ENCODE data around the gene CASZ1.

Gene CASZ1

DNA sequence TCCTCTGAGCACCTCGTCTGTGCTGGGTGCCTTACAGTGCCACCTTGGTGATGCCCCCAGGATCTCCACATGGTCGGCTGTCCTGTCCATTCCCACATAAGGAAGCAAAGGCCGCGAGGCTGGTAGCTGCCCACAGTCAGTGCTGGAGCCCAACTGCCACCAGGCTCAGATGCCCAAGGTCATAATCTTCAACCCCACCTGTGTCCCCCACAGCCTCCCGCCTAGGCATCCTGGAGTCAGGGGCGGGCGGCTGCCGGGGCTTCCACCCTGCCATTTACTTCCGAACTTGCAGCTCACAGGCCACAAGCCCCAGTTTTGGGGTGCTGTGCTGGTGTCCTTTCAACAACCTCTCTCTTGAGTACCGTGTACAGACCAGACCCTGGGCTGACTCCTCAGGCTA, 126.3 kb downstream of the CASZ1 start:
- no peak for DNase-seq (ENCODE audit: low read depth)

DNA sequence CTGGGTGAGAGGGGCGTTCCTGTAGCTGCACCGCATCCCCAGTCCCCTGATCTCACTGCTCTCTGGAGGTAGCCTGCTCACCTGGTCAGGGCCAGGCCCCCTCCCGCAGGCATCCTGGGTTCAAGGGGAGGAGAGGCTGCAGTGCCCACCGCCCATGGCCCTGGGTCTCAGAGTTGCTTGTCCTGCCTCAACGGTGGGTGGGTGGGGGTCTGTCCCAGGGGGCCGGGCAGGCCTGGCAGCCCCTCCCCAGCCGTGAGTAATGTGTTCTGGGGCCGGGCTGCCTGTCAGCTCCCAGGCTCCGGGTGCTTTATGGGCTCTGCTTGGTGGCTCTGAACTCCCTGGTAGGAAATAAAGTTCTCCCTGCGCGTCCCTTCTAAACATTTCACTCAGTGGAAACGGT, 126.9 kb downstream of the CASZ1 start:
- DNase-seq (ENCODE audit: low read depth) = no peak

DNA sequence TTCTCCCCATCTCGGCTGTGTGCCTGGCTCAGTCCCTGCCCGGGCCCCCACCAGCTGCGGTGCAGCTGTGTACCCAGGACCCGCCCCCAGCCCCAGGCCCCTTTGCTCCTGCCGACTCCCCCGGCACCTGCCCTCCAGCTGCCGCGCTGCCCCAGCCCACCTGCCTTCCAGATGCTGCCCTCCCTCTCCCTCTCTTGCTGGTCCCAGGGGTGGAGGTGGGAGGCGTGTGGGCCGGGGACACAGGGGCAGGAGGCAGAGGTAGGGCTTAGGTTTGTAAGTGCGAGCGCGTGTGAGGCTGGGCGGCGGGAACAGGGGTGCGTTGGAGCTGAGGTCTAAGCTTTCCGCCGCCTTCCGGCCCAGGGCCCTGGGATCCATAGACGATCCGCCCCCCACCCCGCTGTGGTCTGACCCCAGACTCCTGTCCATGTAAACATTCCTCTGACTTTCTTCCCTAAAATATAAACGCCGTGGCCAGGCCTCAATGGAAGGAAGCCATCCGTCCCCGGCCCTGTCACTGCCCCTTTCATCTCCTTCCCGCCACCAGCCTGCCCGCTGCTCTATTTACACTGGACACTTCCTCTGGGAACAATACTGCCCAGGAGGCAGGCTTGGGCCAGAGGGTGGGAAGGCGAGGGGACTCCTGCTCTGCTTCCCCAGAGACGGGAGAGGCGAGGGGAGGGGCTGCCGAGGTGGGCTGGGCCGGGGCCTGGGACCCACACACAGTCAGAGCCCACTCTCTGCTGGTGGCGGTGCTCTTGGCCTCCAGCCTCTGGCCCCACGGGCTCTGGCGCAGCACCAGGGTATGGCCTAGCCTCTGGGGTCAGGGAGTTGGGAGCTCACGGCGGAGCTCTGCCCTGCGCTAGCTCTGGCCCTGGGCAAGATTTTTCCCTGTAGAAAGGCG, 128.3 kb downstream of the CASZ1 start:
- no peak for DNase-seq (ENCODE audit: low read depth)

DNA sequence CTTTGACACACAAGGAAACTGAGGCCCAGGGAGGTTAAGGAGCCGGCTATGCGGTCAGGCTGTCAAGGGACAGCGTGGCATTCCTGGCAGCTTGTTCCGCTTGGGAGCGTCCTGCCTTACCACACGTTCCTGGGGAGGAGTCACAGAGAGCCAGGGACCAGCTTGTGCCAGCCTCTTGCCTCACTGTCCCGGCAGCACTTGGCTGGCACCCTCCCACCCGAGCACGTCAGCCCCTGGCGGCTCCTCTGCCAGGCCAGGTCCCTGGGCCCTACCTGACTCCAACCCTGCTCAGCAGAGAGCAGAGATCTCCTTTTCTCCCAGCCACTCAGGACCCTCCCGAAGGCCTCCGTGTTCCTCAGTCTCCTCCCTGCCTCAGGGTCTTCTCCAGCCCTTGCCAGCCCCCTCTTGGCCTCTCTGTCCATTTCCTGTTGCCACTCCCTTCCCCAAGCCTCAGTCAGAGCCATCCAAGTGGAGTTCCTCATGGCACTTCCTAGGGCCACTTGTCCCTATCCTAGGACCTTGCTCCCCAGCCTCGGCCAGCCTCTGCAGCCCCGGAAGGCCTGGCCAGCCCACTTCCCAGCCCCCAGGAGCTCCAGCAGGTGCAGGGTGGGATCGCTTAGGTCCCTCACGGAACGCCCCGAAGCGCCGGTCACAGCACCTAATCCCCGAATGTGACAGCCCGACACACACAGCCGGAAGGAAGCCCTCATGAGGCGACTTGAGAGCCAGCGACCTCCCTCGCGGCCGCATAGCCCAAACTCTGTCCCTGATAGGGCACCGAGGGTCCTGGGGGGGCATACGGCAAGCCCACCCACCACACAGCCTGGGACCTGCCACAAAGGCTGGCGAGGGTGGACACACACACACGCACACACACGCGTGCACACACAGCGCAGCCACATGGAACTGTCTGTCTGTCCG, 130.3 kb downstream of the CASZ1 start:
- no peak for DNase-seq (ENCODE audit: low read depth)

DNA sequence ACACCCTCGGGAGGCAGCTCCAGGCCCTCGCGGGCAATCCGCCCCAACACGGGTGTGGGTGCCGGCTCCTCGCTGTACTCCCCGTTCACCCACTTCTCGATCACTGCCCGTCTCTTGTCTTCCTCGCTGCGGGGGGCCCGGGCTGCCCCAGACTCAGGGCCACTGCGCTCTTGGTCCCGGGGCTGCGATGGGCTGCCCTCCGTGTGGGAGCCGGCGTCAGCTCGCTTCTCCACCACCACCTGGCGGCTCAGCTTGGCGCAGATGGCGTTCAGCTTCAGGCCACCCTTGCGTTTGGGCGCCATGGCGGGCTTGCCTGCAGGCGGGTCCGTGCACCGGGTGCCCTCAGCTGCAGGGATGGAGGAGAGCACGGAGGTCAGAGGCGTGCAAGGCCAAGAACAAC, 131.2 kb downstream of the CASZ1 start:
- DNase-seq (ENCODE audit: low read depth) = no peak

DNA sequence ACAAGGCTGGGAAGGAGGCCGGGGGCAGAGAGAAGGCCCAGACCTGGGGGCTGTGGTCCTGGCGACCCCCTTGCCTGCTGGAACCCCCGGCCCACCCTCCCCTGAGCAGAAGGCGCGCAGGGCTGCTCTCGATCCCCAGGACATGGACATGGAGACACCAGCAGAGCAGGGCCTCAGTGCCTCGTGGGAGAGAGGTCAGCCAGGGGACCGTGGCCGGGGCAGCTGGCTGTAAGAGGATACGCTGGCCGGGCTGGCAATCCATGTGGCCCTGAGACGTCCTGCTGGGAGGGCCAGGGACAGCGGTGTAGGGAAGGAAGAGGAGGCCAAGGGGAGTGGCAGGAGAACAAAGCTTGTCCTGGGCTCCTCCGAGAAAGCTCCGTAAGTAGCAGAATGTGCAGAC, 132.2 kb downstream of the CASZ1 start:
- no peak for DNase-seq (ENCODE audit: low read depth)

DNA sequence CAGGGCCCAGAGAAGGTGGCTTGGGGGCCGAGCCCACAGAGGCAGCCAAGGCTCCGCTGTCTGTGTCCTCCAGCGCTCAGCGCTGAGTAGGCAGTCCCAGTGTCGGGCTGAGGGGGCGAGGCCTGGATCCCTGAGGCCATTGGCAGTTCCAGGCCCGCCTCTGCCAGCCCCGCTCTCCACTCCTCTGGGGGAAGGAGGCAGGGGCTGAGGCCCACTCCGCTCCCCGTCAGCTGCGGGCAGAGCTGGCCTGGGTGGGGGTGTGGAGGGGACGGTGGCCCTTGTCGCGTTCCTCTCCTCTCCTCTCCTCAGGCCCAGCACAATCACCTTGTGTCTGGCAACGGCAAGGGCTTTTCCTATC, 132.8 kb downstream of the CASZ1 start:
- no peak for DNase-seq (ENCODE audit: low read depth)

DNA sequence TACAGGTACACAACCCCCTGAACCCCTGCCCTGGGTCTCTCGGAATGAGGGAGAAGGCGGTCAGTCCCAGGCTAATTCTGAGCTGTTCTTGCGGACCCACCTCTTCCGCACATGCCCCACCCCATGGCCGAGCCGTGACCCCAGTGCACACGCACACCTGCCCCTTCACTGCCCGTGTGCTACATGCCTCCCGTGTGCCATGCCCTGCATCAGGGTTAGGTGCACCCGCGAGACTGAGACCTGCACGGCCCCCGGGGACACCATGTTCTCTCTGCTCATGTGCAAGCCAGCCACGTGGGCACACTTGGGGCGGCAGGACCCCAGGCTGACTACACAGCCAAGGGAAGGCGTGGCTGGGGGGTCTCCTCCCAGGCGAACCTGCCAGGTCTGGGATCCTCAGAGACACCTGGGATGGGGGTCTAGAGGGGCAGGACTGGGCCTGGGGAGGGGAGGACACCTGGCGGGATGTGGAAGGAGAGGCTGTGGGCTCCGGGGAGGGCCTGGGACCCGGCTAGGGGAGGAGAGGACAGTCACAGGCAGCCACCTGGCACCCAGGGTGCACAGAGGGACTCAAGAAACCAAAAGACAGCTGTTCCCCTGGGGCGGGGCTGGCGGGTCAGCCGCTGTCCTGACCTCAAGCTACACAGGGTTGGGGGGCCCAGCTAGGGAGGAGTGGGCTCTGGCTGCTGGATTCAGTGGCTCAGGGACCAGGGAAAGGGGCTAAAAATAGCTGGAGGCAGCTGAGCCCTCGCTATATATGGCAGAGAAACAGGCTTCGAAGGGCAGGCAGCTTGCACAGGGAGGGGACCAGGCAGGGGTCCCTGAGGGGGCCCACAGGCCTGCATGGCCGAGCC, 133.4 kb downstream of the CASZ1 start:
- DNase-seq (ENCODE audit: low read depth) = no peak

DNA sequence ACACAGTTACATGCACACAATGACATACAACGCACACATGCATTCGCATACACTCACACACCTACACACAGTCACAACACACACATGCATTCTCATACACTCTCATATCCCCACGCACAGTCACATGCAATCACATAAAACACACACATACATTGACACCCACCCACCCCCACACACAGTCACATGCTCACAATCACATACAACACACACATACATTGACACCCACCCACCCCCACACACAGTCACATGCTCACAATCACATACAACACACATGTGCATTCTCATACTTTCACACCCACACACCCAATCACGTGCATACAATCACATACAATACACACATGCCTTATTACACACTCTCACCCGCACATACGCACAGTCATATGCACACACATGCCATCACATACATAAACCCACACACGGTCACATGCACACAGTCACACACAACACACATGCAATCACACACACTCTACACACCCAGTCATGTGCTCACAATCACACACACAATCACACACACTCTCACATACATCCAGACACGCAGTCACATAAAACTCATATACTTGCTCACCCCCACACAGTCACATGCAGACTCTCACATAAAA, 134.3 kb downstream of the CASZ1 start:
- DNase-seq (ENCODE audit: low read depth) = no peak

DNA sequence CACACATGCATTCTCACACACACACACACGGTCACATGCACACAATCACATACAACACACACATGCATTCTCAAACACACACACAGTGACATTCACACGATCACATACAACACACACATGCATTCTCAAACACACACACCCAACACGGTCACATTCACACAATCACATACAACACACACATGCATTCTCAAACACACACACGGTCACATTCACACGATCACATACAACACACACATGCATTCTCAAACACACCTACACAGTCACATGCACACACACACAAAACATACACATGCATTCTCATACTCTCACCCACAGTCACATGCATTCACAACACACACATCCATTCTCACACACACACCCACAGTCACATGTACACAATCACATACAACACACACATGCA, 135.0 kb downstream of the CASZ1 start:
- DNase-seq (ENCODE audit: low read depth) = no peak

DNA sequence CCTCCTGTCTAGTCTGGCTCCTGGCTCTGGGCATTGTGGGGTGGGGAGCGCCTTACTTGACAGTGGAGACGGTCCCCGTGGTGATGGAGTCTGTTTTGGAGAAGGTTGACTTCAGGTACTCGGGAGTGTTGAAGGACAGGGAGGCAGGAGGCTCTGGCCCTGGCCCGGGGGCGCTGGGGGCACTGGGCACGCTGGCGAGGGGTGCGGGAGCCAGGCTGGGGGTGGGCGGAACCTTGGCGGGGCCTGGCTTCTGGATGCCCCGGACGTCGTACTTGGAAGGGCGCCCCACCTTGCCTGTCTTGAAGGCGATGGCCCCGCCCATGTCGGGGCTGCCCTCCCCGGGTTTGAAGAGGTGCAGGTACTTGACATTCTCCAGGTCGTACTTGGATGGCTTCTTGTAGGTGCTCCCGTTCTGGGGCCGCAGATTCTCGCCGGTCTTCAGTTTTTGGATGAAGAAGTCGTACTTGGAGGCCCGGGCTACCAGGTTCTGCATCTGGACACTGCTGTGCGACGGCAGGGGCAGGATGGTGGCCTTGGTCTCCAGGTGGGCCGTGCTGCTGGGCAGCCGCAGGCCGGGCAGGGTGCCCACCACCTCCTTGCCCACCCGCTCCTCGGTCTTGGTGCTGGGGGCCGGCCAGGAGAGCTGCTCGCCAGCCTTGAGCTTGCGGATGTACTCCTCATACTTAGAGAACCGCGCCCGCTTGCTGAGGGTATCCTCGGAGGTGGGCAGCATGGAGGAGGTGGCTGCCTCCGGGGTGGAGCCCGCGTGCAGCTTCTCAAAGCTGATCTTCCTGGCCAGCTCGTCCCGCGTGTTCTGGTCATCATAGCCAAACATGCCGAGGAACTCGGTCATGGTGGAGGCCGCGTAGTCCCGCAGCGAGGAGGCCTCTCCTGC, 136.6 kb downstream of the CASZ1 start:
- DNase-seq (ENCODE audit: low read depth) = no peak

DNA sequence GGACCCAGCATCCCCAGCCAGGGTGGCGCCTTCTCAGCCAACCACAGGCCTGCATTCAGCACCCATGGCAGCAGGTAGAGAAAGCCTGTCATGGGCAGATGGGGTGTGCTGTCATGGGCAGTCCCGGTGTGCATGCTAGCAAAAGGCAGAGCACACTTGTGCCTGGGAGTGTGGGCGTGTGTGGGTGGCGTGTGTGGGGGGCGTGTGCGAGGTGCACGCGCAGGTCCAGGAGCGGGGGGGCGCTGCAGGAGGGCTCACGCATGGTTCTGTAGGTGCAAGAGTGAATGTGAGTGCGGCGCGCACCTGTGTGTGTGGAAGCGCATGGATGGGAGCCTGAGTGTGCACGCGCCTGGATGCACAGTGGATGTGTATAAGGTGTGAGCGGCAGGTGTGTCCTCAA, 137.2 kb downstream of the CASZ1 start:
- no peak for DNase-seq (ENCODE audit: low read depth)

DNA sequence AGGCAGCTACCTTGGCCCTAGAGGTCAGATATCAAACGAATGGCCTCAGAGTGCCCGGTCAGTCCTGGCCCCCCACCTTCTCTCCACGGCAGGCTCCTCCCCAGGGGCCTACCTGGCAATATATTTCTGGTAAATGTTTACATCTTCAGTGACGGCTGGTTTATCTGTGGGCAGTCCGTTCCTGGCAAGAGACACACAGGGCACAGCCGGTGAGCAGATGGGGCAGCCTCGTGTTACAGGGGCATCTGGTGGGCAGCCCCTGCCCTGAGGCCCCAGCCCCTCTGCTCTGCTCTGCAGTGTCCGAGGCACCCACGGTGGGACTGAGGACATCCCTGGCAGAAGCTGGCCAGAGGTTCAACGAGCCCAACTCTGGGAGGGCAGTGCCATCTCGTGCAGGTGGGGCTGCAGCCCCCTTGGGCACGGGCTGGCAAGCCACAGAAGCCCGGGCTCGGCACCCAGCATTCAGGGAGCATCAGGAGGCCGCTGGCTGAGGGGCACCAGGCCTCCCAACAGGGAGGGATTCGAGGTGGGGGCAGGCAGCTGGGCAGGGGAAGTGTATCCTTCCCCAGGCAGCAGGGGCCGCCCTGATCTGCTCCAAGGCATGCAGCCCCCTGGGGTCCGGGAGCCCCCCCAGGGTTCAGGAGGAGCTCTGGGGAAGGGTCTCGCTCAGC, 137.9 kb downstream of the CASZ1 start:
- DNase-seq (ENCODE audit: low read depth) = no peak

DNA sequence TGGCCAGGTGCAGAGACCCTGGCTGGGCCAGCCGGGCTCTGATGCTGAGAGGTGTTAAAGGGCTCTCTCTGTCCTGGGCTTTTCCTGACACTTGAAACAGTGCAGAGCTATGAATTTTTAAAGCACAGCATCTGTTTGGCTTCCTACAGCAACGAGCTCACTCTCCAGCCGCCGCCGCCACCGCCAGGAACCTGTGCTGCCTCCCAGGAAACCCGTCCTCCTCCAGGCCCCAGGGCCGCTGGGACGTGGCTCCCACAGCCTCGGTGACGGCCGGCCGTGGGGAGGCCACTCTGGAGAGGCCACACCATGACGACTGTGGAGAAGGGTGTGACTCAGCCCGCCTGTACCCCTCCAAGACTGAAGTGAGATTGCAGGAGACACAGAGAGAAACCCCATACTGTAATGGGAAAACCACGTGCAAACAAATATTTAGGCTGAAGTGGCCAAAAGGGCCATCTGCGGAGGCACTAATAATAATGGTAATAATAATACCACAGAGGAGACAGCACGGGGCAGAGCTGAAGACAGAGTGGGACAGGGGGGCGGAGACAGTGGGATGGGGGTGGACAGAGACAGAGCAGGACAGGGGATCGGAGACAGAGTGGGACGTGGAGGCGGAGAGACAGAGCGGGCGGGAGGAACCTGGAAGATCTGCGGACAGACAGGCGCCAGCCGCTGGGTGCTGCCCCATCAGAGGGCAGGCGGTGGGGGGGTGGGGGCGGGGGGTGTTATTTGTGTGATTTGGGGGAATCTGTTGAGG, 139.2 kb downstream of the CASZ1 start:
- DNase-seq (ENCODE audit: low read depth) = no peak

DNA sequence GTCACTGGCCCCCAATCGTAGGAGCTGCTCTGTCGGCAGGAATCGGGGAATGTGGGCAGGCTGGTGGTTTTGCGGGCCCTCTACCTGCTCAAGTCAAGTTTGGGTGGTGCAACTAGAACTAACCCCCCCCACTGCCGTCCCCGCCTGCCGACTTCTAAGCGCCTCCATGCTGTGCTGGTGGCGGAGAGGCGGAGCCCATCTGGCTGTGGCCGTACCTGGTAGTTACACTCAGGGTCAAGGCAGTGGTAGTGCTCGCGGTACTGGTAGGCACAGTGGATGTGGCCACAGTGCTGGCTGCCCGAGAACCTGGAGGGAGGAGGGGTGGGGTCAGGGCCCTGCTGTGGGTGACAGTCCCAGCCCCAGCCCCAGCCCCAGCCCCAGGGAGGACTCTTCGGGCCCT, 140.0 kb downstream of the CASZ1 start:
- no peak for DNase-seq (ENCODE audit: low read depth)

DNA sequence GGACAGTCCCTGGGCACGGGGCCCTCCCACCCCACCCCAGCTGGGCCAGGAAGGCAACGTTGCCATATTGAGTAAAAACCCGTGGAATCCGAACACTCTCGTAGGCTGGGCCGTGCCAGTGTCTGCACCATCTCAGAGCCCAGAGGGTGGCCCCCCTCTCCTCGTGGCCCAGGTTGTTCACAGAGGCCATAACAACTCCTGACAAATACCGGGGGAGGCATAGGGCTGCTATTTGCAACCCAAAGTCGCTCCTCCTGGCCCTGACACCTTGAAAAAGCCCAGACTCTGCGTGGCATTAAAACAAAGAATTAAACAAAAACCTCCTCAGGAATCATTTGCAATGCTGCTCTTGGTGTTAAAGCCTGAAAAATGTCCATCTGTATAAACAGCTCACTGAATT, 141.4 kb downstream of the CASZ1 start:
- DNase-seq (ENCODE audit: low read depth) = no peak

DNA sequence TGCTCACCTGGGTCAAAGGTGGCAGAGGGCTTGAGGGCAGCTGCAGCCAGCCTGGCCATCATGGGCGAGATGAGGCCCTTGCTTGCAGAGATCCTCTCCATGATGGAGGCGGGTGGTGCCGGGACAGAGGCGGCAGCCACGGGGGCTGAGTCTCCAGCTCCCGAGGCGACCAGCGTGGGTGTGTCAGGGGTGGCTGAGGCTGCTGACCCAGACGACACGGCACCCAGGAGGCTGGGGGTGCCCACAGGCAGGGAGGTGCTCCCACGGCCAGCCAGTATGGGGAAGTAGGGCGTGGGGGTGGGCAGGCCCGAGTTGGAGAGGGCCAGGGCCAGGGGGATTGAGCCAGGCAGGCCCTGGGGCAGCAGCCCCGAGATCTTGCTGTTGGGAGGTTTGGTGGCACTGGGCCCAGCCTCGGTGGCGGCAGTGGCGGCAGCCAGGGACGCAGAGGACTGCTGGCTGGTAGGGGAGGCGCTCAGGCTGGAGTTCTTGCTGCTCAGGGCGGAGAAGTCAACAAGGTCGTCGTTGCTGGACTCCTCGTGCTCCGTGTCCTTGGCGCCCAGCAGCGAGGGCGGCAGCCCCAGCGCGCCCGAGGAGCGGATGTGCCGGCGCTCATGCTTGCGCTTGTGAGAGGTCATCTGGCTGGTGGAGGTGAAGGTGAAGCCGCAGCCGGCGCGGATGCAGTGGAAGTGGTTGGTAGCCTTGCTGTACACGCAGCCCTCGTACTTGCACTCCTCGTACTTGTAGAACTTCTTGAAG, 142.9 kb downstream of the CASZ1 start:
- no peak for DNase-seq (ENCODE audit: low read depth)

DNA sequence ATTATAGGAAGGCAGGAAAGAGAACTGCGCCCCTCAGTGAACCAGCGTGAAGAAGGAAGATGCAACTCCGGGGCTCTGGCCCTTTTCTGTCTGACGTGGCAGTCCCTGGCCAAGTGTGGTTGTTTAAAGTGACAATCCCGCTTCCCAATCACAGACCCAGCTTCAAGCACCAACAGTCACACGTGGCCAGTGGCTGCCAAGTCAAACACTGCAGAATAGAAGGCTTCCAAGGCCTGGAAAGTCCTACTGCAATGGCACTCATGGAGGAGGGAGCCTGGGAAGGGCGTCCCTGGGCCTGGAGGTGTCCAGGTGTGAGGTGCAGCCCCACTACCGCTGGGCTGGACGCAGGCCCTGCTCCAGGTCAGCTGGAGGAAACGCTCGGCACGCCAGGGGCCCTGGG, 143.8 kb downstream of the CASZ1 start:
- DNase-seq (ENCODE audit: low read depth) = no peak

DNA sequence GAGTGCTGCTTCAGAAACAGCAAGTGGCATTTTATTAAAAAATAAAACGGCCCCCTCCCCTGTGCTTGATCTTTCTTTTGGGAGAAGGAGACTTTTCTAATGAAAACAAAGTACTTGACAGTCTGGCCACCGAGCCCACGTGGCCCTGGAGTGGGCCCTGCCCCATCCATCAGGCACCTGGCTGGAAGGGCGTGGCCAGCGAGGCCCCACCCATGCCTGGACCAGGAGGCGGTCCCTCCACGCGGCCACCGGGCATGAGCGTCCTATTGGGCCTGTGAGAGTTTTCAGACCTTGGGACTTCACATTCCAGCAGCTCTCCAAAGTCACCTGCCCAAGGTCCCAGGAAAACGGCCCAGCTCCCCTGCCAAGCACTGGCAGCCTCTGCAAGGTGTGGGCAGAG, 144.7 kb downstream of the CASZ1 start:
- DNase-seq (ENCODE audit: low read depth) = no peak

Measured in non-pigmented ciliary epithelial cell (primary cell).